Stimulated activated CD4-positive, alpha-beta T cell treated with anti-CD3 and anti-CD28 coated beads, Interleukin-2, amount 100 ng/mL, for 24 hours (primary cell): ENCODE measurements around the gene NTN1.

ENCODE experiments used
- DNase-seq, 2 donors: peaks; one replicate each; pipeline ENCODE4 v3.0.0-alpha.2; 2020

Gene NTN1

GRCh38 chr17:9236286-9237052, 215.2 kb downstream of the NTN1 start:
- no peak for DNase-seq

- no peak for DNase-seq
Observed at GRCh38 chr17:9237053-9237410, 215.7 kb downstream of the NTN1 start.

DNA sequence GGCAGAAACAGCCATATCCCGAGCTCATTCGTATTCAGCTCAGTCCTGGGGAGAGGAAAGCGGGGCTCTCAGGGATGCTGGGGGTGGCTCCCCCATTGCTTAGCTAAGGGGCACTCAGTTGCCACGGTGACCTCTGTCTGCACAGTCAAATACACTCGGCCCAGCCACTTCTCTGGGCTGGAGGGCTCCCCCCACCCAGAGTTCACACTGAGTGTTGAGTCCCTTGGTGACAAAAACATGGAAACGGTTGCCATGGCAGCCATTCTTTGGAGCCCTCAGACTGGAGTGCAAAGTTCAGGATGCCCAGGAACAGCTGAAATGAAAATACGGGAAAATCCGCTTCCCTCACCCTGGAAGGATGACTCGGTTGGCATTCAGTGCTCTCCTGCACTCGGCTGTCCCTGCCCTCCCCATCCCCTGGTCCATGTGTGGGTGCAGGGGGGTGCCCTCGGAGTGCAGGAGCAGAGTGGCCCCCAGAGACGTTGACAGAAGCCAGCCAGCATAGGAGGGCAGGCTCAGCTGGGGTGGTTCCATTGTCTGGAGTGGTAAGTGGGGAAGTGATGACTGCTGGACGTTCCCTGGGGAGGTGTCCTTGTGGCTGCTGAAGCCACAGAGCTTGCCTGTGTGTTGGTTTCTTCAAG, 216.5 kb downstream of the NTN1 start:
- DNase-seq: no peak

GRCh38 chr17:9238340-9239245, 217.3 kb downstream of the NTN1 start:
- DNase-seq: no peak

DNA sequence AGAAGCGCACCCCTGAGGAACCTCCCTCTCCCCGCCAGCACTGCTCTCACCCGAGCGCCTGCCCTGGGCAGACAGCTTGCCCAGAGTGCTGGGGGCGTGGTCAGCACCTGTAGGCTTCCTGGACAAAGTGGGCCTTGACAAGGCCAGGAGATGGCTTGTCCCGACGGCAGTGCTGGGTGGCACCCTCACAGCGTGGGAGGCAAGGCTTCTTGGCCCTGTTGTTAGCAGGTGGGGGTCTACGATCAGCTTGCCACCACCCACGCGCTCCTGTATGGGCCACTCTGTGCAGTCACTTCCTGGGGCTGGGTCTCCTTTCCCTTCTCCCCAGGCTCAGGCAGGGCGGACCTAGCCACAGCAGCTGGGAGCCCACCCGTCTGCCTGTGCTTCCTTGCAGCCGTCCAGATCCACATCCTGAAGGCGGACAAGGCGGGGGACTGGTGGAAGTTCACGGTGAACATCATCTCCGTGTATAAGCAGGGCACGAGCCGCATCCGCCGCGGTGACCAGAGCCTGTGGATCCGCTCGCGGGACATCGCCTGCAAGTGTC, 218.0 kb downstream of the NTN1 start:
- DNase-seq: peak; percentile 27 to 42

GRCh38 chr17:9239793-9240658, 218.7 kb downstream of the NTN1 start:
- peak; percentile 70 for DNase-seq

DNA sequence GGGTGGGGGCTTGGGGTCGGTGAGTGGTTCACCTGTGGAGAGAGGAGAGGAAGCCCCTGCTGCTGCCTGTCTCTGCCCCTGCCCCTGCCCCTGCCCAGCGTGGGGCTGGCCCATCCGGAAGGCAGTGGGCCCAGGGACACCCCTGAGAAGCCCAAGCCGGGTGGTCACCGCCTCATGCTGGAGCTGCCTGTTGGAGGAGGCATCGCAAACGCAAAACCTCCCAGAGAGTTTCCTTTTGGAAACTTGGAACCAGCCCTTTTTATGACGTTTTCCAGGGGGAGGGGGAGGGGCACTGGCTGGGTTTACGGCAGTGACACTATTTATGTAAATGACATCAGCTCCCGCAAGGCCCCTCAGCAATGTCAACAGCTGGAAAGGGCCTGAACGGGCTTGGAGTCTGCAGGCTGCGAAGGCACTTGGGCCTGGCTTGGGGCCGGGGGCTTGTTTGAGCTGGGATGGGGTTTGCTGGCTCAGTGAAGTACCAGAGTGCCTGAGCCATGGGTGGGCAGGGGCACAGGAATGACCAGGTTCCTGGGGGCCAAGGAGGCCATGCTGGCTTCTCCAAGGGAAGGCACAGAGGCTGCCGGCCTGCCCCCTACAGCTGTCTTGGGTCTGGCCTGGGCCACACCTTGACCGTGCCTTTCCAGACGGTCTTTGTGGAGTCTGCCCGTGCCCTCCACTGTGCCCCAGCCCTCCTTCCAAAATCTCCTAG, 219.5 kb downstream of the NTN1 start:
- no peak for DNase-seq

GRCh38 chr17:9241371-9241712, 220.0 kb downstream of the NTN1 start:
- no peak for DNase-seq

DNA sequence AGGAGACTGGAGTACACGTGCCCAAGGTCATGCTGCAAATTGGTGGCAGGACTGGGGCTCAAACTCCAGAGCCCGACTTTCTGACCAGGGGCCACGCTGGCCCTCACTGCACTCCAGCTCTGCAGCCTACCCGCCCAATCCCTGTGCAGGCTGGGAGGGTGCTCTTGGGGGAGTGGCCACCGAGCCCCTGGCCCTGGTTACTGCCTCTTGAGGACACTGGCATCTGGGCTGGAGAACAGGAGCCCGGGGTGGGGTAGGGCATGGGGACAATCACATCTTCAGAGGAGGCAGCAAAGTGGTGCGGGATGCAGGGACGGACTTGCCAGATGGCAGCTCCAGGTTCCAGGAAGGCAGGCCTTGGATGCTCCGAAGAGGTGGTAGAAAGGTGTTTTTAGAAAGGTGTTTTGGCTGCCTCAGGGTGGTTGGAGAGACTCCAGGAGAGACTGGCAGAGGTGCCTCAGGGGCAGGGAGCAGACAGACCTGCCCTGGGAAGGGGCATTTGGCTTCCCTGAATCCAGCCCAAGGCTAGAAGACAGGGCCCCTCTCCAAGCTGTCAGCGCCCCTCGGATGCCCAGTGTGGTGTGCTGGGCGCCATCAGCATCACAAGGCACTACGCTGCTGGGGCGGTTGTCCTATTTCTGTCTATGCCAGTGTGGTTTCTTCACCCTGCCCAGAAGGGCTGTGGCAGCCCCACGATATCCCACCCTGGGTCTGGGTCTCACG, 220.6 kb downstream of the NTN1 start:
- no peak for DNase-seq

GRCh38 chr17:9242497-9242881, 221.2 kb downstream of the NTN1 start:
- no peak for DNase-seq

DNA sequence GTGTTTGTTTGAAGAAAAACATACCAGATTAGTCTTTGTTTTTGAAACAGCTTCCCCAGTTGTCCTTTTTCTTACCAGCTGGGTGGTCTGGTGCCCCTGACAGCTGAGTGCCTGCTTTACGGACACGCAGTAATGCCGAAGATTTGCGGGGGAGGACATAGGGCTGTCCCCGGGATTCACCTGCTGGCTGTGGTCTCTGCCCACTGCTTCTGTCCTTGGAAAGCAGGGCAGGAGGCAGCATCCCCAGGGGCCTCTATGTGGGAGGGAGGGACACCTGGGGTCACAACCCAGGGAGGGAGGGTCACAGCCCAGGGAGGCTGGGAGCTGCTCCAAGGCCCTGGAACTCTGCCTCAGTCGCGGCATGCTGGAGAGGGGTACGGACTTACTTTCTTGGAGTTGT, 221.7 kb downstream of the NTN1 start:
- no peak for DNase-seq

GRCh38 chr17:9244066-9245052, 223.0 kb downstream of the NTN1 start:
- no peak for DNase-seq

DNA sequence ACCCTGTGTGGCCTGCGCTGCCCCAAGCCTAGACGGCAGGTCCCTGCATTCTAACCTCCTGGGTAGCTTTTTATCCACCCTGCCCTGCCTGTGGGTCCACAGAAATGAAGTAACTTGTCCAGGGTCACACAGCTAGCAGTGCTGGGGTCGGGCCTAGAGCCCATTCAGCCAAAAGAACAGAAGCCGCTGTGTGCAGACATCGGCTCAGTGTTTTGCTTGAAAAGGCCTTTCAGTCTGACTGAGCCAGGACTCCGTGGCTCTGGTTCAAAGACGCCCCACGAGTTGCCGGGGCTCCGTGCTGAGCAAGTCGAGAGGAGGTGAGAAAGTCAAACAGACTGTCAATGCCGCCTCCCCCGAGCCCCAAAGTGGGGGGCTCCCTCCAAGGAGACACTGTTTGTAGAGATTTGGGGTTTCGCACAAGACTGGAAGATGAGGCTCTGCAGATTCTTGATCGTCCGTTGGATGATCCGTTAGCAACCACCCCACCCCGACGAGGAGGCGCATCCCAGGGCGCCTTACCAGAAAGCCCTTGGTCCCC, 226.2 kb downstream of the NTN1 start:
- no peak for DNase-seq

- no peak for DNase-seq
Observed at GRCh38 chr17:9249245-9249953, 228.1 kb downstream of the NTN1 start.

DNA sequence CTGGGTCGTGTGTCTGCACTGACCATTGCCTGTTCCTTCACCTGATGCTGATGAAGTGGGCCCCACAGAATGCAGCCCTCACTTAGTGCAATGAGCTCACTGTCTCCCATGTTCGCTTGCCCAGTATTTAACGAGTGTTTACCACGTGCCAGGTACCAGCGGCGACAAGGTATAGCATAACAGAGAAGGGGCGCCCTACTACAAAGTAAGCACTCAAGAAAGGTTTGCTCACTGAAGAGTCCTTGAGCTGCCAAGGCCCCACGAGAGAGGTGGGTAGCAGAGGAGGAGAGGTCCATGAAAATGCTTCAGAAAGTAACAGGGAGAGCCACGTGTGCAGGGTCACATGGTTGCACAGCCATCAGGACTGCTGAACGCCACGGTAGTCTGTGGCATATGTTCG, 230.0 kb downstream of the NTN1 start:
- no peak for DNase-seq

- DNase-seq: no peak
Observed at GRCh38 chr17:9253308-9253707, 232.0 kb downstream of the NTN1 start.

DNA sequence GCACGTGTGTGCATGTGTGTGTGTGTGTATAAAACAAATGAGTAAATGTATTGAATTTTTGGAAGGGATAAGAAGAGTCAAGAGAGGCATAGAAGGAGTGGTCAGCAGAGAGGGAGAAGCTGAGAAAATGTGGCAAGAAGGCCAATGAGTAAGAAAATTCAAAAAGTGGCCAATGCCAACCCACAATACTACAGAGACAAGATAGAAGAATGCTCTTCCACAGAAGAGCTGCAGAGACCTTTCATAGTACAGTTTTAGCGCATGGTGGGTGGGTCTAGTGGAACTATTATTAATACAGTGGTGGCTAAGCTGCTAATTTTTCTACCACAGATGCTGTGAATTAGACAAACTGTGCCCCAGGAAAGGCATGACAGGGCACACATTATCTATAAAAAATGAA, 233.5 kb downstream of the NTN1 start:
- no peak for DNase-seq

- DNase-seq: no peak
Observed at GRCh38 chr17:9255833-9256232, 234.5 kb downstream of the NTN1 start.

- no peak for DNase-seq
Observed at GRCh38 chr17:9256361-9256750, 235.0 kb downstream of the NTN1 start.
